Measurements from ENCODE around the gene SORCS2.

The SORCS2 gene

DNA sequence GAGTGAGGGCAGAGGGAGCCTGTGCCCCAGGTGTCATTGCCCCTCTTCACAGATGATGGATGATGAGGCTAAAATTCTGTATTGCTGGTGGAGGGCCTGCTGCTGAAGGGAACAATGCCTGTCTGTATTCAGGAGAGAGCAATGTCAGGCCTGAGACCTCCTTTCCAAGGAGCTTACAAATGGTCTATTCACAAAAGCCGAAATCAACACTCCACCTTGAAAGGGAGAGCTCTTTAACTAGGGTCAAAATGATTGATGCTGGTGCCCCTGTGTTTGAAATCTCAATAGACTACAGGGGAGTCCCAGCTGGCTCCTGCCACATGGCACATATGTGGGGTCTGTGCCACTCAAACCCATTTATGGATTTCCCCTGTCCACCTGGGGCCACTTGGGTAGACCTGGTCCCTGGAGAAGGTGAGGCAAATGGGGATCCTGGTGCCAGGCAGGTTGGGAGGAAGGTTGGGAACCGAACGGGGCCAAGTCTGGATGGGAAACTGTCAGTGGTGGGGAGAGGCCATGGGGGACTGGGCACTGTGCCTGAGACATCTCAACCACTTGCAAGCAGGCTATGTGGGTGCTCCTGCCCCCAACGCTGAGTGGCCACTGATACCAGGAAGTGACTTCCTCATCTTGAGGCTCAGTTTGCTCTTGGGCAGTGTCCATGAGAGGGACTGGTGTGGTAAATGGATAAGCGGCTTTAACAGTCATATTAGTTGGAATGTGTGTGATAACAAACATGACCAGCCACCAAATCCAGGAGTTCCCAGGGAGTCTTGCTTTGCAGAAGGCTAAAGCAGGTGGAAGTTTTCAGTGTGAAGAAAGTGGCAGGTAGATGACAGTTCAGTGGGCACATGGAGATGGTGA, 466.2 kb downstream of the SORCS2 start:
- ChIA-PET CTCF (no interaction called here), POLR2A (no interaction called here)
- no peak for DNase-seq (ENCODE audit: extremely low spot score)
- TF ChIP-seq L3MBTL2 (conservative IDR thresholded peaks at IDR 0.05), result no peak
- no peak for TF ChIP-seq CTBP1 (IDR thresholded peaks at IDR 0.05; ENCODE audit: borderline replicate concordance)

DNA sequence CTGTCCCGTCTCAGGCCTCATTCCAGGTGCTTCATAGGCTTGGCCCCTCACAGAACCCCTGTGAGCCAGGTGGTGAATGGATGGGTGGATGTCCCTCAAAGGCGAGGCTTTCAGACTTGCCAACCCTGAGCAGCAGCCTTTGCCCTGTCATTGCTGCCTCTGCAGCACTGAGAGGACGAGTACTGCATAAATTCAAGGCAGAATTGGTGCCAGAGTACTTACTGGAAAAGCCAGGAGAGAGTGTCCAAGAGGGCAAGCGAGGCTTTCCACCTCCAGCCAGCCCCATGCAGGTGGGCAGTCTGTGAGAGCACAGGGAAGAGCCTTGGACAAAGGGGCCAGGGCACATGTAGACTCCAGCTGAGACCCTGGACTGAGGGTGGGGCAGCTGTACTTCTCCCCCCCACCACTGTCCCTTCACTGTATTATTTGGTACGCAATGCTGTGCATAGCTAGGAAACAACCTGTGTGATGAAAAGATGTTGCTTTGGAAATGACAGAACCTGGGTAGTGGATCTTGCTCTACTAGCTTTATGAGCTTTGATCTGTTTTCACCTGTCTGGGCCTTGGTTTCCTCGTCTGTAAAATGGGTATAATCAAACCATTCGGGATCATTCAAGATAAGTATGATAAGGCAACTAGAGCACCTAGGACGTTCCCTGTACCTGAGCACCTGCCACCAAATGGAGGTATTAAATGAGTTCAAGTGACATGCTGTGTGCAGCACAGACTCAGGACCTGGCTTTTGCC, 467.3 kb downstream of the SORCS2 start:
- ChIA-PET CTCF (no interaction called here), POLR2A (no interaction called here)
- DNase-seq (ENCODE audit: extremely low spot score), result no peak
- TF ChIP-seq LEF1 (IDR thresholded peaks at IDR 0.05; ENCODE audit: borderline replicate concordance) (no peak), FOXA1 (IDR thresholded peaks at IDR 0.05) (no peak), TARDBP (IDR thresholded peaks at IDR 0.05) (no peak), NFRKB (IDR thresholded peaks at IDR 0.05) (no peak), FOXM1 (IDR thresholded peaks at IDR 0.05; ENCODE audit: borderline replicate concordance) (no peak), HDGF (IDR thresholded peaks at IDR 0.05; ENCODE audit: borderline replicate concordance) (no peak)

DNA sequence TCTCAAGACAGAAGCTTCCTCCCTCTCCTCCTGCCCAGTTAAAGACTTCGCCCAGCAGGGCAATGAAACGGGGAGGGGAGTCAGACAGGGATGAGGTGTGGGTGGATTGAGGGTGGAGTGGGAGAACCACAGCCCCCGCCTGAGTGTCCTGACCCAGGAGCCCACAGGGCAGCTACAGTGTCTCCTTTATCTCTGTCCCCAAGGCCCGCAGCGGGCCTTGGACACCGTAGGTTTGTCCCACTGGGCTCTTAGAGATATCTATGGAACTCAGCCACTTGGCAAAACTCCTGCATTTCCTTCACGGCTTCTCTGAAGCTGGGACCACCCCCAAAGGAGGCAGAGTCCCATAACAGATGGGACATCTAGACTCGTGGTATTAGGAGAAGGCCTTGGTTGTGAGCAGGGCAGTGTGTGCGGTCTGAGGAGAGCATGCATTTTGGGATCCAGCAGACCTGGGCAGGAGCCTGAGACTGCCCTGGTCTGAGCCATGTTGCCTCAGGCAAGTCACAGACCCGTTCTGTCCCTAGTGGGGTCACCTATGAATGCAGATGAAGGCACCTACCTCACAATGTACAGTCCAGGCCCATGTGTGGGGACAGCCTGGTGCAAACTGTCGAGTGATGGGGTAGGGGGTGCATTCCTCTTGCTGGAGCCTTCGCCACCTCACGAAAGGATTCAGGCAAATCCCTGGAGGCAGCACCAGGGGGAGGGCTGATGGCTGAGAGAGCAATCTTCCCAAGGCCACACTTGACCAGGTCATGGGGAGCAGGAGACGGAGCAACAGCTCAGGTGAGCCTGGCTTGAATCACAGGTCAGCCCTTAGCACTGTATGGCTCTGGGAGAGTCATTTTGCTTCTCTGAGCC, 468.1 kb downstream of the SORCS2 start:
- CTCF ChIA-PET, result interaction anchor here (0.8 to 1.5 kb wide), 2 partner anchors 10 to 45 kb away, joined by 3 to 4 read pairs; no protein-coding TSS in a partner anchor
- POLR2A ChIA-PET, result no interaction called here
- no peak for TF ChIP-seq HDGF (IDR thresholded peaks at IDR 0.05; ENCODE audit: borderline replicate concordance)
- DNase-seq (ENCODE audit: extremely low spot score), result no peak

DNA sequence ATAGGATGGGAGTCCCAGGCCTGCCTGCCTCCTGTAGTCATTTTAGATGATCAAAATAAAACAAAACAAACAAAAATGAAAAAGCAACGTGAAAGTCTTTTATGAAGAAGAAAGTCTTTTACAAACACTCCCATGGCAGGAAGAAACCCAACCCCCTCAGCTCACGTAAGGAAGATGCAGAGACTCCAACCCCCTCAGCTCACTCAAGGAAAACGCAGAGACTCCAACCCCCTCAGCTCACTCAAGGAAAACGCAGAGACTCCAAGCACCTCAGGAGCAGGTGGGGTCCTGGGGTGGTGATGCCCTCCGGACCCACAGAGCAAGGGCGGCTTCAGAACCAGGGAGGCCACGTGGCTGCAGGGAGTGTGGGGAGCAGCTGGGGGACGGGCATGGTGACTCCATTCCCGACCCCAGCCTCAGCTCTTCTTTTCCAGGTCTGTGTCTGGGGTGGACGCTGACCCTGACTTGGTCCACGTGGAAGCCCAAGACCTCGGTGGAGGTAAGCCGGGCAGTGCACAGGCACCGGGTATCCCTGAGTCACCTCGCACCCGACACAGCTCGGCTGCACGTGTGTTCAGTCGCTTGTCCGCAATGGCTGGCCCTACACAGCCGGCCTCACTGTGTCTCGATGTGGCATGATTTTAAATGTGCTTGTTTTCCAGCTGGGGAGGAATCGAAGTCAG, 468.9 kb downstream of the SORCS2 start:
- ChIA-PET CTCF (interaction anchor here (0.8 to 1.5 kb wide), 3 partner anchors 9 to 44 kb away, joined by 3 to 4 read pairs (median 3); no protein-coding TSS in a partner anchor), POLR2A (no interaction called here)
- TF ChIP-seq SUZ12 (IDR thresholded peaks at IDR 0.05) (no peak), SP1 (IDR thresholded peaks at IDR 0.05) (no peak), NFRKB (IDR thresholded peaks at IDR 0.05) (no peak), ZNF384 (IDR thresholded peaks at IDR 0.05) (no peak), TARDBP (IDR thresholded peaks at IDR 0.05) (no peak), L3MBTL2 (conservative IDR thresholded peaks at IDR 0.05) (no peak)
- DNase-seq (ENCODE audit: extremely low spot score), result no peak

DNA sequence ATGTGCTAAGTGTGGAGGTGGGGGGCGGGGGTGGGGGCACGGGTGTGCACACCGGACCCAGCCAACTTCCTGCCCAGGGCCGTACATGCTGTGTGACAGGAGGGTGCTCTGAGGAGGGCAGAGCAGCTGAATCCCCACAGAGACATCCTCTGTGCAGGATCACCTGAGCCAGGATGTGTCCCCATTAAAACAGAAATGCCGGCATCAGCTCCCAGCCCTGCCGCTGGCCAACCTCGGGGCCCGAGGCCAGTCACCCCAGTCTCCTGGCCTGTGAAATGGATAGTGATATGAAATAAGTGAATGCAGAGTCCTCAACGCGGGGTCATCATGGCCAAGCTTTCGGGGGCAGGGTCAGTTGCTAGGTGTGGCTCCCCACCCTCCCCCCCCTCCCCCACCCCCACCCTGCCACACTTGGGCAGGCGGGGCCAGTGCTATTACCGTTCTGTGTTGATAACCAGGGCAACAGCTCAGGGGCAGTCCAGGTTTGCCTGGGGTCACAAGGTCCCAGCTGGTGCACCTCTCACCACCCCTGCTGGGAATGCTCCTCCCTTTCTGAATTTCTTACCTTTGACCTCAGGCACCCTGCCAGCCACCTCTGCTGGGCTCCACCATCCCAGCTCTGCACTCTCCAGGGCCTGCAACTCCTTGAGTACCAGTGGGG, 469.6 kb downstream of the SORCS2 start:
- DNase-seq (ENCODE audit: extremely low spot score), result no peak
- no peak for TF ChIP-seq FOXK2 (IDR thresholded peaks at IDR 0.05)
- no peak for TF ChIP-seq LEF1 (IDR thresholded peaks at IDR 0.05; ENCODE audit: borderline replicate concordance)
- TF ChIP-seq BHLHE40 (IDR thresholded peaks at IDR 0.05; ENCODE audit: borderline replicate concordance), result no peak
- no peak for TF ChIP-seq SUZ12 (IDR thresholded peaks at IDR 0.05)
- ChIA-PET POLR2A (no interaction called here), CTCF (interaction anchor here (1.2 to 1.5 kb wide), 2 partner anchors 9 to 11 kb away, joined by 3 to 4 read pairs; no protein-coding TSS in a partner anchor)

DNA sequence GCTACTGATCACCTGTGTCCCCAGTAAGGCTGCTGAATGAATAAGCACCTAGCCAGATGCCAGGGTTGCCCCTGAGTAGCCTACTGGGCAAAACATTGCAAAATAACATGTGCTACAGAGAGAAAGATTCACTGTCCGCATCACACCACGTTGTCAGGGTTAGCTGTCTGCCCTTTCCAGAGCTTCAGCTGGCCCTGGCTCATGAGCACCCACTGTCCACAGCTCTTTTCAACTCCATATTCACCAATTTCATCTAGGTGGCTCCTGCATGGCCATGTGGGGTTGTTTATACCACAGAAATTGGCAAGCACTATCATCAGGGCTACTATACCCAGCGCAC, 470.1 kb downstream of the SORCS2 start:
- DNase-seq (ENCODE audit: extremely low spot score), result no peak

DNA sequence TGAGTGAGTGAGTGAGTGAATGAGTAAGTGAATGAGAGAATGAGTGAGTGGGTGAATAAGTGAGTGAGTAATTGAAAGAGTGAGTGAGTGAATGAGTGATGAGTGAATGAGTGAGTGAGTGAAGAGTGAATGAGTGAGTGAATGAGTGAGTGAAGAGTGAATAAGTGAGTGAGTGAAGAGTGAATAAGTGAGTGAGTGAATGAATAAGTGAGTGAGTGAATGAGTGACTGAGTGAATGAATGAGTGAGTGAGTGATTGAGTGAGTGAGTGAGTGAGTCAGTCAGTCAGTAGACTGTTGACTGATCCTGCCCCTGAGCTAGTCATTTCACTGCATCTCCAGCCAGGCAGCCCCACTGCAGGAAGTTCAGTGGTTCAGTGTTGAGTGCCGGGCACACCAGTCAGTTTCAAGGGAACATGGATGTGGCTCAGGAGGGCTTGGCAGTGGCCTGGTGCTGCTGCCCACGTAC, 470.8 kb downstream of the SORCS2 start:
- CTCF ChIA-PET, result no interaction called here
- POLR2A ChIA-PET, result no interaction called here

More for the DNA sequence above, 470.1 kb downstream of the SORCS2 start:
- ChIA-PET POLR2A (no interaction called here), CTCF (interaction anchor here (1.2 kb wide), 1 partner anchor 12 kb away, joined by 3 read pairs; no protein-coding TSS in a partner anchor)
- TF ChIP-seq FOXM1 (IDR thresholded peaks at IDR 0.05; ENCODE audit: borderline replicate concordance) (no peak), FOXK2 (IDR thresholded peaks at IDR 0.05) (no peak), TARDBP (IDR thresholded peaks at IDR 0.05) (no peak), SP1 (IDR thresholded peaks at IDR 0.05) (no peak), ZNF384 (IDR thresholded peaks at IDR 0.05) (no peak)

More for the DNA sequence above, 470.8 kb downstream of the SORCS2 start:
- DNase-seq (ENCODE audit: extremely low spot score), result no peak
- TF ChIP-seq L3MBTL2 (conservative IDR thresholded peaks at IDR 0.05) (no peak), SUZ12 (IDR thresholded peaks at IDR 0.05) (no peak), TARDBP (IDR thresholded peaks at IDR 0.05) (no peak), NFRKB (IDR thresholded peaks at IDR 0.05) (no peak), FOXA1 (IDR thresholded peaks at IDR 0.05) (no peak), FOXM1 (IDR thresholded peaks at IDR 0.05; ENCODE audit: borderline replicate concordance) (no peak), SP1 (IDR thresholded peaks at IDR 0.05) (no peak), FOXK2 (IDR thresholded peaks at IDR 0.05) (no peak), HDGF (IDR thresholded peaks at IDR 0.05; ENCODE audit: borderline replicate concordance) (no peak)
- TF ChIP-seq, protein P1, sequence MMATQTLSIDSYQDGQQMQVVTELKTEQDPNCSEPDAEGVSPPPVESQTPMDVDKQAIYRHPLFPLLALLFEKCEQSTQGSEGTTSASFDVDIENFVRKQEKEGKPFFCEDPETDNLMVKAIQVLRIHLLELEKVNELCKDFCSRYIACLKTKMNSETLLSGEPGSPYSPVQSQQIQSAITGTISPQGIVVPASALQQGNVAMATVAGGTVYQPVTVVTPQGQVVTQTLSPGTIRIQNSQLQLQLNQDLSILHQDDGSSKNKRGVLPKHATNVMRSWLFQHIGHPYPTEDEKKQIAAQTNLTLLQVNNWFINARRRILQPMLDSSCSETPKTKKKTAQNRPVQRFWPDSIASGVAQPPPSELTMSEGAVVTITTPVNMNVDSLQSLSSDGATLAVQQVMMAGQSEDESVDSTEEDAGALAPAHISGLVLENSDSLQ (IDR thresholded peaks at IDR 0.05), result no peak; the same call in 1 of the 2 replicates
